Astrocyte of the cerebellum (primary cell): ENCODE measurements around the gene P2RY4.

Experiments used
- DNase-seq: peaks from one replicate; pipeline ENCODE4 v3.0.0-alpha.2; 2011; ENCODE audit warnings: low read depth
- H3K4me3 ChIP-seq: 2 replicates; pipeline ENCODE4 v1.5.1; 2011; ENCODE audit warnings: mild to moderate bottlenecking, low read depth, low read length, moderate library complexity
- CTCF ChIP-seq: IDR thresholded peaks from 2 replicates; pipeline ENCODE4 v1.5.1; 2012; ENCODE audit warnings: low read length, low read depth, moderate library complexity, mild to moderate bottlenecking; ENCODE audit errors: missing control alignments
- in situ Hi-C: cut with HindIII; loops from 2 replicates; pipeline ENCODE4 v1.10.0; 2017; ENCODE audit warnings: low sequenced_read_pairs

Gene P2RY4

GRCh38 chrX:70260104-70260503 lies at the start of gene P2RY4:
P2RY4 (minus strand) TSS chrX:70260204; CDS start chrX:70259624, 580 bp downstream.
- in situ Hi-C loops: no loop called here
- H3K4me3 ChIP-seq: no peak within 1 kb of the TSS
- TF ChIP-seq CTCF: no peak
- no peak for DNase-seq

DNA sequence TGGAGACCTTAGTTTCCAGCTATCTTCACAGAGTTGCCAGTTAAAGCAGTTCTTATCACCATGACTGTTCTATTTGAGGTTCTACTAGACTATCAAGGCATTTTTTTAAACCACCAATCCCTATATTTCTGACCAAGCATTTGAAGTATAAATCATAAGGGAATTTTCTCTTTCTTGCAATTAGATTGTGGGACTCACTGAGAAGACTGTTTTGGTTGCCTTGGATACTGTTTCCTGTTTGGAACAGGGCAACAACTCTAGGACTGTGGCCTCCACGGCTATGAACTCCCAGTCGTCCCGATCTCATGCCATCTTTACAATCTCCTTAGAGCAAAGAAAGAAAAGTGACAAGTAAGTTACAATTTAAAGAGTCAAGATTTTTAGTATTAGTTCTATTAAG lies 41.7 kb upstream of the P2RY4 start:
- no peak for TF ChIP-seq CTCF
- no peak overlapping the region for H3K4me3 ChIP-seq
- in situ Hi-C loops: no loop called here
- DNase-seq: peak; percentile 5

- no peak overlapping the region for H3K4me3 ChIP-seq
- no peak for TF ChIP-seq CTCF
- DNase-seq: no peak
- in situ Hi-C loops: no loop called here
Measured at GRCh38 chrX:70293621-70294020, 33.6 kb upstream of the P2RY4 start.

DNA sequence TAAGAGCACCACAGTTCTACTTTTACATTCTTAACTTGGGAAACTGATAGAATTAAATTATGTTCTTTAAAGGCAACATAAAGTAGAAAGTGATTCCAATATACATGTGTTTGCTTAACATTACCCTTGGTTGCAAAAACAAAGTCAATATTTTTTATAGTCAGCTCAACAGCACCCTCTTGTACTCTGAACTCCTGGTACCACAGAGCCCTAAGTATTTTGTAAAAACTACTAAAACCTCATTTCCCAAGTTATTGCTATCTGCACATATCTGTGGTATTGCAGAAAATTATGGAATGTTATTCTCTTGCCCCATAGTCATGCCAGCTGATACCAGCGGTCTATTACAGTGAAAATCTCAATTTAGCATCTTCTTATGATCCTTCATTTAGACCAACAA lies 32.8 kb upstream of the P2RY4 start:
- DNase-seq: no peak
- no peak for TF ChIP-seq CTCF
- in situ Hi-C loops: no loop called here
- H3K4me3 ChIP-seq: no peak overlapping the region

GRCh38 chrX:70289793-70290770 lies 30.1 kb upstream of the P2RY4 start, which contains the start of the genes KIF4A and PDZD11:
KIF4A (plus strand) TSS chrX:70290104; CDS start chrX:70290459, 355 bp downstream.
PDZD11 (minus strand) TSS chrX:70289927; CDS start chrX:70289341, 586 bp downstream.
- H3K4me3 ChIP-seq: peak within 1 kb of the TSS; percentile 60
- in situ Hi-C loops: no loop called here
- DNase-seq: peak; percentile 43
- no peak for TF ChIP-seq CTCF

- no peak for TF ChIP-seq CTCF
- H3K4me3 ChIP-seq: peak overlapping the region; percentile 60
- in situ Hi-C loops: no loop called here
- no peak for DNase-seq
Measured at GRCh38 chrX:70289168-70289792, 29.3 kb upstream of the P2RY4 start.
